ENCODE measurements around the gene ZMYM2. TPM values are rescaled to one million over a fixed set of nuclear protein-coding genes. Genes with fewer than 3 reads are reported as not detected.
A peak's percentile ranks its signal among the peaks of the same experiment; 100 is the strongest.

ZMYM2 gene
- total RNA-seq, 4 donors from 2014 or later, result 40.6 to 92.8 (median 50.7) TPM

DNA sequence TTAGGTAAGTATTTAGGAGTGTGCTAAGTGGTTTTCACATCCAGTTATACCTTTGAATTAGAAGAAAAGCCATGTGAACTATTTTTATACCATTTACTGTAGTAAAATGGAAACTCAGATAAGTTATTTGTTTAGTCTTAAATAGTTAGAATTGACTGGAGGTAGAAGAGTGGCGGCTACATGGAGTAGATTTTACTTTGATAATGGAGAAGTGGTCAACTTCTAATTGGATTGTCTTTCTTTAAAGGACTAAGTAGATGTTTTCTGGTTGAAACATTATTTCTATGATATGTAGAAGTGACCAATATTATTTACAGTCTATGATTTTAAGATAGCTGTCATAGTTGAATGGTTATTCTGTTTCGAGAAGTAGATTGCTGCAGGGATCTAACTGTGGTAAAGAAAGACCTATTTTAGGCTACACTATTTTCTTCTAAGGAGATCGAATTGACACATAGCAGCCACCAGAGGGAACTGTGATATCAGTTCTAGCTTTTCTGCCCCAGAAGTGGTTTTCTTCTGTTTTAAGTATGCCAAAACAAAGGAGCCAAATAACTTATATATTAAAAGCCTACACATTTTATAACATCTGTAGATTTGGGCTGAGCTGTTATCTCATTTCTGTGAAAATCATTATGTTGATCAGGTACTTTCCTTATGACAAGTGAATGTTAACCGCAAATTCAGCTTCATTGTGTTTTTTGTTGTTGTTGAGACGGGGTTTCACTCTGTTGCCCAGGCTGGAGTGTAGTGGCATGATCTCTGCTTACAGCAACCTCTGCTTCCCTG lies 26.1 kb downstream of the ZMYM2 start:
- no peaks in the 10 kb centered on the region for H3K27me3 ChIP-seq
- peaks cover 0 to 34% (median 0%) of the 10 kb centered on the region in 3 donors for H3K4me1 ChIP-seq
- 56 to 62% methylated on average over 5 of the region's 5 CpGs for WGBS, 2 donors (ENCODE audit: low coverage in 1 of 2)
- H3K27ac ChIP-seq, result no peak overlapping the region
- H3K9me3 ChIP-seq, result peaks cover 0 to 1% (median 0%) of the 10 kb centered on the region in 3 donors
- no peak for ATAC-seq
- TF ChIP-seq POLR2AphosphoS5 (IDR thresholded peaks at IDR 0.05), result no peak
- TF ChIP-seq CTCF (IDR thresholded peaks at IDR 0.05), result peak; percentile 29 to 58 (median 46)
- no peak for TF ChIP-seq EP300 (IDR thresholded peaks at IDR 0.05)
- H3K36me3 ChIP-seq, result peaks cover 0 to 22% of the 10 kb centered on the region in 2 donors
- no peak overlapping the region for H3K4me3 ChIP-seq

- peaks cover 0 to 40% (median 0%) of the 10 kb centered on the region in 3 donors for H3K4me1 ChIP-seq
- peaks cover 0 to 20% of the 10 kb centered on the region in 2 donors for H3K36me3 ChIP-seq
- no peak overlapping the region for H3K27ac ChIP-seq
- H3K27me3 ChIP-seq, result no peaks in the 10 kb centered on the region
- no peak for TF ChIP-seq POLR2A (IDR thresholded peaks at IDR 0.05)
- no peaks in the 10 kb centered on the region for H3K9me3 ChIP-seq
- ATAC-seq, result no peak
- 46 to 50% methylated on average over 2 of the region's 2 CpGs for WGBS, 2 donors (ENCODE audit: low coverage in 1 of 2)
- H3K4me3 ChIP-seq, result no peak overlapping the region
These were observed 26.7 kb downstream of the ZMYM2 start for GRCh38 chr13:19985219-19985556.

DNA sequence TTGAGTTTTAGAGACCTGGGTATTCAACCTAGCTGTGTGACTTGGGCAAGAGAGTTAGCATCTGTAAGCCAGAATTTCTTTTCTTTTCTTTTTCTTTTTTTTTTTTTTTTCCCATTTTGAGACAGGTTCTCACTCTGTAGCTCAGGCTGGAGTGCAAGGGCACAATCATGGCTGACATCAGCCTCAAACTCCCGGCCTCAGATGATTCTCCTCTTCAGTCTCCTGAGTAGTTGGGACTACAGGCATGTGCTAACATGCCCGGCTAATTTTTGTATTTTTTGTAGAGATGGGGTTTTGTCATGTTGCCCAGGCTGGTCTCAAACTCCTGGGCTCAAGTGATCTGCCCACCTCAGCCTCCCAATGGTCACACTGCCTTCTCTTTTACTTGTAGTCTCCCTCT lies 33.0 kb downstream of the ZMYM2 start:
- WGBS, 2 donors (ENCODE audit: low coverage in 1 of 2), result 100% methylated on average over 2 of the region's 2 CpGs; no CpG with 5 or more reads in 1 of the 2 donors
- H3K4me1 ChIP-seq, result peaks cover 0 to 41% (median 0%) of the 10 kb centered on the region in 3 donors
- no peaks in the 10 kb centered on the region for H3K27me3 ChIP-seq
- ATAC-seq, result no peak
- no peak for TF ChIP-seq POLR2AphosphoS5 (IDR thresholded peaks at IDR 0.05)
- no peak for TF ChIP-seq EP300 (IDR thresholded peaks at IDR 0.05)
- no peak for TF ChIP-seq CTCF (IDR thresholded peaks at IDR 0.05)
- TF ChIP-seq POLR2A (IDR thresholded peaks at IDR 0.05), result no peak
- H3K27ac ChIP-seq, result no peak overlapping the region
- H3K9me3 ChIP-seq, result no peaks in the 10 kb centered on the region
- no peak overlapping the region for H3K4me3 ChIP-seq
- peaks cover 8 to 44% of the 10 kb centered on the region in 2 donors for H3K36me3 ChIP-seq

DNA sequence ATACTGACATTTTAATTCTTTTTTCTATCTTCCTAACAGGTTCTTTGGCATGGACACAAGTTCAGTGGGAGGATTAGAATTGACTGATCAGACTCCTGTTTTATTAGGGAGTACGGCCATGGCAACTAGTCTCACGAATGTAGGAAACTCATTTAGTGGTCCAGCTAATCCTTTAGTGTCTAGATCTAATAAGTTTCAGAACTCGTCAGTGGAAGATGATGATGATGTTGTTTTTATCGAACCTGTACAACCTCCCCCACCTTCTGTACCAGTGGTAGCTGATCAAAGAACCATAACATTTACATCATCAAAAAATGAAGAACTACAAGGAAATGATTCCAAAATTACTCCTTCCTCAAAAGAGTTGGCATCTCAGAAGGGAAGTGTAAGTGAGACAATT lies 34.5 kb downstream of the ZMYM2 start:
- WGBS, 2 donors (ENCODE audit: low coverage in 1 of 2), result 68 to 83% methylated on average over 3 to 4 of the region's 4 CpGs
- TF ChIP-seq CTCF (IDR thresholded peaks at IDR 0.05) (no peak), EP300 (IDR thresholded peaks at IDR 0.05) (no peak), POLR2AphosphoS5 (IDR thresholded peaks at IDR 0.05) (no peak), POLR2A (IDR thresholded peaks at IDR 0.05) (no peak)
- Histone ChIP-seq H3K36me3 (peaks cover 8 to 38% of the 10 kb centered on the region in 2 donors), H3K9me3 (no peaks in the 10 kb centered on the region), H3K27ac (no peak overlapping the region), H3K4me1 (peaks cover 0 to 39% (median 0%) of the 10 kb centered on the region in 3 donors), H3K27me3 (no peaks in the 10 kb centered on the region), H3K4me3 (no peak overlapping the region)
- no peak for ATAC-seq

DNA sequence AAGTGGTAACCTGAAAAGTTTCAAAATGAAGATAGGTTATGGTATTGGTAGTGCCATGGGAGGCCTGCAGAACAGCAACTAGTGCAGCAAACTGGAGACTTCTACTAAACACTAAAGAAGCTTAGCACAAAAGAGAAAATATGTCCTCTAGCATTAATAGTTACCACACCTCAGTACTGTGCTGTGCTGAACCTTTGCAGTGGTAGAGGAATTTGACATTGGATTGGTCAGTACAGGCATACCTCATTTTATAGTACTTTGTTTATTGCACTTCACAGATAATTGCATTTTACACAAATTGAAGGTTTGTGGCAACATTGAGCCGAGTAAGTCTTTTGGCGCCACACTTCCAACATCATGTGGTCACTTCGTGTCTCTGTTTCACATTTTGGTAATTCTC lies 40.4 kb downstream of the ZMYM2 start:
- no peaks in the 10 kb centered on the region for H3K27me3 ChIP-seq
- peaks cover 0 to 10% (median 0%) of the 10 kb centered on the region in 3 donors for H3K4me1 ChIP-seq
- WGBS, 2 donors (ENCODE audit: low coverage in 1 of 2), result 93 to 97% methylated on average over 3 of the region's 3 CpGs
- no peak for ATAC-seq
- H3K9me3 ChIP-seq, result no peaks in the 10 kb centered on the region
- H3K4me3 ChIP-seq, result no peak overlapping the region
- no peak overlapping the region for H3K27ac ChIP-seq
- peaks cover 3 to 38% of the 10 kb centered on the region in 2 donors for H3K36me3 ChIP-seq
- no peak for TF ChIP-seq POLR2A (IDR thresholded peaks at IDR 0.05)
- no peak for TF ChIP-seq CTCF (IDR thresholded peaks at IDR 0.05)
- TF ChIP-seq EP300 (IDR thresholded peaks at IDR 0.05), result no peak
- TF ChIP-seq POLR2AphosphoS5 (IDR thresholded peaks at IDR 0.05), result no peak

Measured in gastroesophageal sphincter (tissue), 4 donors.